ENCODE measurements around the gene LSG1. TPM values are rescaled to one million over a fixed set of nuclear protein-coding genes. Genes with fewer than 3 reads are reported as not detected.

Gene LSG1
- total RNA-seq, 3 donors from 2014 or later (not counting 1 experiment from before 2014, with no cell fraction given) = 56.4 to 67.6 (median 64.9) TPM

- 31% methylated on average over 14 of the region's 14 CpGs for WGBS (ENCODE audit: insufficient coverage)
- no peaks in the 10 kb centered on the region for H3K36me3 Mint-ChIP-seq
- peak overlapping the region; percentile 57 to 73 for H3K27ac Mint-ChIP-seq
- H3K9me3 ChIP-seq (ENCODE audit: control insufficient read depth, insufficient read depth, low read length) = no peaks in the 10 kb centered on the region
- intact Hi-C loops (cut with micrococcal nuclease) = loop anchor here (1.0 kb wide), 2 partner anchors 271 to 423 kb away; no protein-coding TSS in a partner anchor
- H3K27me3 Mint-ChIP-seq (ENCODE audit: low read depth in 2 of 2) = no peaks in the 10 kb centered on the region
- no peaks in the 10 kb centered on the region for H3K36me3 ChIP-seq (ENCODE audit: control insufficient read depth, insufficient read depth, low read length)
- no peak overlapping the region for H3K4me3 Mint-ChIP-seq
- H3K4me3 ChIP-seq (ENCODE audit: low read length) = no peak overlapping the region
- peaks cover 32 to 35% of the 10 kb centered on the region in 2 donors for H3K4me1 Mint-ChIP-seq
- peaks cover 29% of the 10 kb centered on the region for H3K4me1 ChIP-seq (ENCODE audit: control insufficient read depth, insufficient read depth, low read length)
- DNase-seq (peak; percentile 52 to 86), ATAC-seq (peak; percentile 64 to 79 (median 64))
- no peaks in the 10 kb centered on the region for H3K27me3 ChIP-seq (ENCODE audit: control insufficient read depth, insufficient read depth, low read length)
- H3K27ac ChIP-seq (ENCODE audit: low read length) = no peak overlapping the region
- H3K9me3 Mint-ChIP-seq = no peaks in the 10 kb centered on the region
- TF ChIP-seq CTCF (IDR thresholded peaks at IDR 0.05) = peak; percentile 77
Measured at GRCh38 chr3:194682694-194683310, 10.8 kb upstream of the LSG1 start.

- Histone ChIP-seq H3K4me1 (ENCODE audit: control insufficient read depth, insufficient read depth, low read length) (peaks cover 26% of the 10 kb centered on the region), H3K27me3 (ENCODE audit: control insufficient read depth, insufficient read depth, low read length) (no peaks in the 10 kb centered on the region), H3K27ac (ENCODE audit: low read length) (no peak overlapping the region), H3K9me3 (ENCODE audit: control insufficient read depth, insufficient read depth, low read length) (no peaks in the 10 kb centered on the region), H3K36me3 (ENCODE audit: control insufficient read depth, insufficient read depth, low read length) (no peaks in the 10 kb centered on the region), H3K4me3 (ENCODE audit: low read length) (no peak overlapping the region)
- ATAC-seq (no peak), DNase-seq (no peak)
- no peaks in the 10 kb centered on the region for H3K9me3 Mint-ChIP-seq
- no peaks in the 10 kb centered on the region for H3K27me3 Mint-ChIP-seq (ENCODE audit: low read depth in 2 of 2)
- no peaks in the 10 kb centered on the region for H3K36me3 Mint-ChIP-seq
- H3K4me1 Mint-ChIP-seq = peaks cover 29 to 32% of the 10 kb centered on the region in 2 donors
- no peak overlapping the region for H3K4me3 Mint-ChIP-seq
- no peak for TF ChIP-seq CTCF (IDR thresholded peaks at IDR 0.05)
- 31% methylated on average over 4 of the region's 4 CpGs for WGBS (ENCODE audit: insufficient coverage)
- intact Hi-C loops (cut with micrococcal nuclease) = loop anchor here (1.0 kb wide), 2 partner anchors 272 to 424 kb away; no protein-coding TSS in a partner anchor
- H3K27ac Mint-ChIP-seq = peak overlapping the region in 1 of 2 donors; percentile 73
Measured at GRCh38 chr3:194682189-194682693, 10.2 kb upstream of the LSG1 start.

- Histone ChIP-seq H3K9me3 (ENCODE audit: control insufficient read depth, insufficient read depth, low read length) (no peaks in the 10 kb centered on the region), H3K4me3 (ENCODE audit: low read length) (no peak overlapping the region), H3K27me3 (ENCODE audit: control insufficient read depth, insufficient read depth, low read length) (no peaks in the 10 kb centered on the region), H3K4me1 (ENCODE audit: control insufficient read depth, insufficient read depth, low read length) (peaks cover 21% of the 10 kb centered on the region), H3K27ac (ENCODE audit: low read length) (no peak overlapping the region), H3K36me3 (ENCODE audit: control insufficient read depth, insufficient read depth, low read length) (no peaks in the 10 kb centered on the region)
- DNase-seq (no peak), ATAC-seq (no peak)
- Mint-ChIP-seq H3K9me3 (no peaks in the 10 kb centered on the region), H3K27me3 (ENCODE audit: low read depth in 2 of 2) (peaks cover 0 to 3% of the 10 kb centered on the region in 2 donors), H3K4me1 (peaks cover 23 to 26% of the 10 kb centered on the region in 2 donors), H3K4me3 (no peak overlapping the region), H3K36me3 (no peaks in the 10 kb centered on the region), H3K27ac (no peak overlapping the region)
- no peak for TF ChIP-seq CTCF (IDR thresholded peaks at IDR 0.05)
- 82% methylated on average over 11 of the region's 11 CpGs for WGBS (ENCODE audit: insufficient coverage)
- intact Hi-C loops (cut with micrococcal nuclease) = no loop called here
Measured at GRCh38 chr3:194680888-194681615, 9.1 kb upstream of the LSG1 start.

All from natural killer cell (primary cell).